ENCODE results near the gene DGKK. TPM values are rescaled to one million over a fixed set of nuclear protein-coding genes. Genes with fewer than 3 reads are reported as not detected.

Gene DGKK
- total and polyA plus RNA-seq, 4 donors = 2.9 TPM; not detected in 3

DNA sequence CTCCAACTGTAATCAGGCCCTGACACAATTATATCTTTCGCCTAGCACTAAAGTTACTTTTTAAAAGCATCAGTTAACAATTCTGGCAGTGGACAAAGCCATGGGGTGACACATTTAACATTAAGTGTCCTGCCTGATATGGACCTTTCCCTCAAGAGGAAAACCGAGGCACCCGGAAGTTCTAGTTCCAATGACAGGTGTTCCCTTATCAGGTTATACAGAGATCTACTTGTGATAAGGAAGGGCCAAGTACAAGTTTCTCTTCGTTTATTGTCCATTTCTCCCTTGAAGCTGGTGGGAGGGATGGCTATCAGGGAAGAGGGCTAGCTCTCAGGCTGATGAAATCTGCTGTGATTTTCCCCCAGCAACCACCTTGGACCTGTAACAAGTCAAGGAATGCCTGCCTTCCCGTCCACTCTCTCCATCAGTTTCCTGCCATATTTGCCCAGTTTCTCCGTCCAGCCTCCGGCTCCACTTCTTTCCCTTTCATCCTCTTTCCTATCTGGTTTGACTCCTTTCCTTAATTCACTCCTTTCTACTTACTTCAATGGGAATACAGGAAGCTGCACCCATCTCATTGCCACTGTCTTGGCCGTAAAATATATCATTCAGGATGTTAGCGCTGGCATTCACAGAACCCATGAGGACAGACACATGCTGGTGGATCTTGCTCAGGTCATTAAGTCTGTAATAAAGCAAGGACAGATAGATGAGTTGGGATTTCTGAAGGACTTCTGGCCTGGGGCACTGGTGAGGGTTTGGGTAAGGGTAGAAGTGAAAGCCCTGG lies 95.0 kb downstream of the DGKK start:
- H3K27me3 ChIP-seq (ENCODE audit: control insufficient read depth in 4 of 4, insufficient read depth in 4 of 4, low read length in 3 of 4) = peaks cover 0 to 2% (median 0%) of the 10 kb centered on the region in 4 donors
- H3K9me3 ChIP-seq (ENCODE audit: control insufficient read depth in 4 of 4, low read length in 3 of 4) = no peaks in the 10 kb centered on the region
- TF ChIP-seq TAF1 (conservative IDR thresholded peaks at IDR 0.05) (no peak), HNF4G (IDR thresholded peaks at IDR 0.05) (no peak), SP1 (IDR thresholded peaks at IDR 0.05) (no peak), EGR1 (IDR thresholded peaks at IDR 0.05; ENCODE audit: low read depth in 2 of 2) (no peak), HNF4A (conservative IDR thresholded peaks at IDR 0.05) (no peak), RAD21 (IDR thresholded peaks at IDR 0.05) (no peak), NR2F2 (IDR thresholded peaks at IDR 0.05) (no peak)
- TF ChIP-seq, protein P1, sequence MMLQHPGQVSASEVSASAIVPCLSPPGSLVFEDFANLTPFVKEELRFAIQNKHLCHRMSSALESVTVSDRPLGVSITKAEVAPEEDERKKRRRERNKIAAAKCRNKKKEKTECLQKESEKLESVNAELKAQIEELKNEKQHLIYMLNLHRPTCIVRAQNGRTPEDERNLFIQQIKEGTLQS (IDR thresholded peaks at IDR 0.05) = no peak
- TF ChIP-seq, protein P2, sequence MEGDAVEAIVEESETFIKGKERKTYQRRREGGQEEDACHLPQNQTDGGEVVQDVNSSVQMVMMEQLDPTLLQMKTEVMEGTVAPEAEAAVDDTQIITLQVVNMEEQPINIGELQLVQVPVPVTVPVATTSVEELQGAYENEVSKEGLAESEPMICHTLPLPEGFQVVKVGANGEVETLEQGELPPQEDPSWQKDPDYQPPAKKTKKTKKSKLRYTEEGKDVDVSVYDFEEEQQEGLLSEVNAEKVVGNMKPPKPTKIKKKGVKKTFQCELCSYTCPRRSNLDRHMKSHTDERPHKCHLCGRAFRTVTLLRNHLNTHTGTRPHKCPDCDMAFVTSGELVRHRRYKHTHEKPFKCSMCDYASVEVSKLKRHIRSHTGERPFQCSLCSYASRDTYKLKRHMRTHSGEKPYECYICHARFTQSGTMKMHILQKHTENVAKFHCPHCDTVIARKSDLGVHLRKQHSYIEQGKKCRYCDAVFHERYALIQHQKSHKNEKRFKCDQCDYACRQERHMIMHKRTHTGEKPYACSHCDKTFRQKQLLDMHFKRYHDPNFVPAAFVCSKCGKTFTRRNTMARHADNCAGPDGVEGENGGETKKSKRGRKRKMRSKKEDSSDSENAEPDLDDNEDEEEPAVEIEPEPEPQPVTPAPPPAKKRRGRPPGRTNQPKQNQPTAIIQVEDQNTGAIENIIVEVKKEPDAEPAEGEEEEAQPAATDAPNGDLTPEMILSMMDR (IDR thresholded peaks at IDR 0.05; ENCODE audit: low read depth, low read length, missing input control) = no peak
- H3K4me1 ChIP-seq (ENCODE audit: control insufficient read depth in 4 of 4, insufficient read depth in 4 of 4, low read length in 3 of 4) = no peaks in the 10 kb centered on the region
- no peaks in the 10 kb centered on the region for H3K36me3 ChIP-seq (ENCODE audit: control insufficient read depth in 4 of 4, insufficient read depth in 3 of 4, low read depth in 1 of 4, low read length in 3 of 4)
- H3K27ac ChIP-seq (ENCODE audit: low read depth in 1 of 2, low read length in 2 of 2) = no peak overlapping the region
- 85% methylated on average over 9 of the region's 9 CpGs for WGBS
- H3K9ac ChIP-seq (ENCODE audit: low read depth in 1 of 2, low read length in 2 of 2) = no peak overlapping the region
- no peak for DNase-seq (ENCODE audit: low spot score)
- H3K4me3 ChIP-seq (ENCODE audit: low read depth in 1 of 3, low read length in 3 of 3) = no peak overlapping the region

DNA sequence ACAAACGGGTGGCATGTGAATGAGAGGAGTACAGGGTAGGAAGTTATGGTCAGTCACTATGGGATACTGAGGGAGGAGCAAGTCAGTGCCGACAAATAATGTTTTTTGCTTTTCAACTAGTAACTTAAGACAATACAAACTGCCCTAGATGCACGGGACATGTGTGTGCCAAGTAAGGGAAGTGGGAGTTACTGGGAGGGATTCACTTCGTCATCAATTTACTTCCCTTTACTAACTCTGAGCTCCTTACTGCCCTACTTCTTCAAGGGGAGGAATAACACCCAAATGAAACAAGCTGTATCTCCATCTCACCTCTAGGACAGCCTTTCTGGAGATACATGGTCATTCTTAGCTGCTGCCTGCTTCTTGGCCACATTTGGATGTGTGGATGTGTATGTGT lies 97.7 kb downstream of the DGKK start:
- H3K27me3 ChIP-seq (ENCODE audit: control insufficient read depth in 4 of 4, insufficient read depth in 4 of 4, low read length in 3 of 4) = peaks cover 0 to 2% (median 0%) of the 10 kb centered on the region in 4 donors
- no peak for DNase-seq (ENCODE audit: low spot score)
- no peak overlapping the region for H3K4me3 ChIP-seq (ENCODE audit: low read depth in 1 of 3, low read length in 3 of 3)
- no peaks in the 10 kb centered on the region for H3K36me3 ChIP-seq (ENCODE audit: control insufficient read depth in 4 of 4, insufficient read depth in 3 of 4, low read depth in 1 of 4, low read length in 3 of 4)
- no peak overlapping the region for H3K9ac ChIP-seq (ENCODE audit: low read depth in 1 of 2, low read length in 2 of 2)
- H3K27ac ChIP-seq (ENCODE audit: low read depth in 1 of 2, low read length in 2 of 2) = no peak overlapping the region
- no peaks in the 10 kb centered on the region for H3K4me1 ChIP-seq (ENCODE audit: control insufficient read depth in 4 of 4, insufficient read depth in 4 of 4, low read length in 3 of 4)
- H3K9me3 ChIP-seq (ENCODE audit: control insufficient read depth in 4 of 4, low read length in 3 of 4) = no peaks in the 10 kb centered on the region
- 79% methylated on average over 4 of the region's 4 CpGs for WGBS
- TF ChIP-seq NR2F2 (IDR thresholded peaks at IDR 0.05) (no peak), RAD21 (IDR thresholded peaks at IDR 0.05) (no peak), RXRA (IDR thresholded peaks at IDR 0.05) (no peak), HNF4A (conservative IDR thresholded peaks at IDR 0.05) (no peak)

DNA sequence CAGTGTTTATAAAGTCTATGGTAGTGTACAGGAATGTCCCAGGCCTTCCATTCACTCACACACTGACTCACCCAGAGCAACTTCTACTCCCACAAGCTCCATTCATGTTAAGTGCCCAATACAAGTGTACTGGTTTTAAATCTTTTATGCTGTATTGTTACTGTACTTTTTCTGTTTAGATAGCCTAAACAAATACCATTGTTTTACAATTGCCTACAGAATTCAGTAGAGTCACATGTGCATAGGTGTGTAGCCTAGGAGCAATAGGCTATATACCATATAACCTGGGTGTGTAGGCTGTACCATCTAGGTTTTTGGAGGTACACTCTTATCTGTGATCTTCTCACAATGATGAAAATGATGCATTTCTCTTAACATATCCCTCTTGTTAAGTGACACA lies 126.7 kb downstream of the DGKK start:
- no peak overlapping the region for H3K9ac ChIP-seq (ENCODE audit: low read depth in 1 of 2, low read length in 2 of 2)
- no peaks in the 10 kb centered on the region for H3K27me3 ChIP-seq (ENCODE audit: control insufficient read depth in 4 of 4, insufficient read depth in 4 of 4, low read length in 3 of 4)
- no peak overlapping the region for H3K4me3 ChIP-seq (ENCODE audit: low read depth in 1 of 3, low read length in 3 of 3)
- no peaks in the 10 kb centered on the region for H3K36me3 ChIP-seq (ENCODE audit: control insufficient read depth in 4 of 4, insufficient read depth in 3 of 4, low read depth in 1 of 4, low read length in 3 of 4)
- no peaks in the 10 kb centered on the region for H3K9me3 ChIP-seq (ENCODE audit: control insufficient read depth in 4 of 4, low read length in 3 of 4)
- no peak overlapping the region for H3K27ac ChIP-seq (ENCODE audit: low read depth in 1 of 2, low read length in 2 of 2)
- H3K4me1 ChIP-seq (ENCODE audit: control insufficient read depth in 4 of 4, insufficient read depth in 4 of 4, low read length in 3 of 4) = no peaks in the 10 kb centered on the region
- no peak for DNase-seq (ENCODE audit: low spot score)
- TF ChIP-seq, protein P3, sequence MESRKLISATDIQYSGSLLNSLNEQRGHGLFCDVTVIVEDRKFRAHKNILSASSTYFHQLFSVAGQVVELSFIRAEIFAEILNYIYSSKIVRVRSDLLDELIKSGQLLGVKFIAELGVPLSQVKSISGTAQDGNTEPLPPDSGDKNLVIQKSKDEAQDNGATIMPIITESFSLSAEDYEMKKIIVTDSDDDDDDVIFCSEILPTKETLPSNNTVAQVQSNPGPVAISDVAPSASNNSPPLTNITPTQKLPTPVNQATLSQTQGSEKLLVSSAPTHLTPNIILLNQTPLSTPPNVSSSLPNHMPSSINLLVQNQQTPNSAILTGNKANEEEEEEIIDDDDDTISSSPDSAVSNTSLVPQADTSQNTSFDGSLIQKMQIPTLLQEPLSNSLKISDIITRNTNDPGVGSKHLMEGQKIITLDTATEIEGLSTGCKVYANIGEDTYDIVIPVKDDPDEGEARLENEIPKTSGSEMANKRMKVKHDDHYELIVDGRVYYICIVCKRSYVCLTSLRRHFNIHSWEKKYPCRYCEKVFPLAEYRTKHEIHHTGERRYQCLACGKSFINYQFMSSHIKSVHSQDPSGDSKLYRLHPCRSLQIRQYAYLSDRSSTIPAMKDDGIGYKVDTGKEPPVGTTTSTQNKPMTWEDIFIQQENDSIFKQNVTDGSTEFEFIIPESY (IDR thresholded peaks at IDR 0.05) = no peak
- TF ChIP-seq NR2F2 (IDR thresholded peaks at IDR 0.05) = no peak
- no peak for TF ChIP-seq HNF4A (conservative IDR thresholded peaks at IDR 0.05)
- TF ChIP-seq, protein P2 (IDR thresholded peaks at IDR 0.05; ENCODE audit: low read depth, low read length, missing input control) = no peak
- TF ChIP-seq SP1 (IDR thresholded peaks at IDR 0.05) = no peak
- TF ChIP-seq FOXA2 (IDR thresholded peaks at IDR 0.05) = no peak
- no peak for TF ChIP-seq GABPA (IDR thresholded peaks at IDR 0.05 in 1 of 2, conservative IDR thresholded peaks at IDR 0.05 in 1 of 2)
- TF ChIP-seq EGR1 (IDR thresholded peaks at IDR 0.05; ENCODE audit: low read depth in 2 of 2) = no peak

Data from liver (tissue), 9 donors.